Inflammatory macrophage (primary cell): ENCODE results near the gene SEC14L1.

Experiments
- DNase-seq, 2 donors: peaks; one replicate each; pipeline ENCODE4 v3.0.0-alpha.2; 2020 to 2022

SEC14L1 gene

DNA sequence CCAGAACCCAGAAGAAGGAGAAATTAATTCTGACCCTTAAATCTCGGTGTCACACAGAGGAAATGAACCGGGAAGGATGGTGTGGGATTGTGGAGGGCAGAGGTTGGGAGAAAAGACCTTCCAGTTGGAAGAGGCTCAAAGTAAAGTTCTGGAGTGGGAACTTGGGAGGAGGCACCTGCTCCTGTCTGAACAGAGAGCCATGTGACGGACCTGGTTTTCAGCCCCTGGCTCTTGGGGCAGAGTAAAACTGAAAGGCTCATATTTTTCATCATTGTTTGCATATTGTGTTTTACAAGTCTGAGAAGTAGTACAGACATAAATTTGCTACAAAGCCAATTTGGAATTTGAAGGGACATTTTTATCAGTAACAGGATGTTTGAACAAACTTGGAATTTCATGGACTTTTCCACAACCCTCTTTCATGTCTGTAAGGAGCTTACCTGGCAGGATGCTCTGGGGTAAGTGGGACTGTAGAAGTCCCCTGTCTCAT, 24.4 kb upstream of the SEC14L1 start:
- DNase-seq, result no peak

DNA sequence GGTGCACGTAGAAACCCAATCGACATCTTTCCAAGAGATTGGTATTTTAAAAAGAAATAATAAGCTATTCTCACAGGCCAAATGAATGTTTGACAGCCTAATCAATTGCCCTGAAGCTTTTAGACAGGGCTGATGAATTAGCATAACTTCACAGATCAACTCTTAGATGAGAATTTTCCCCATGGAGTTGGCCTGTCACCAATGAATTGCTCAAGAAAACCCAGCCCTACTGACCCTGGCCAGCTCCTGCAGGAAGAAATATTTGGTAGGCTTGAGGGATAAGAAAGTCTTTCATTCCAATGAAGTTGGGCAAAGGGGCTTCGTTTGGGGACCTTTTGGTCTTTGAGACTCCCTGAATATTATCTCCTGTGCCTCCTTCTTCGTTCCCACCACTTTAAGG, 23.4 kb upstream of the SEC14L1 start:
- no peak for DNase-seq

DNA sequence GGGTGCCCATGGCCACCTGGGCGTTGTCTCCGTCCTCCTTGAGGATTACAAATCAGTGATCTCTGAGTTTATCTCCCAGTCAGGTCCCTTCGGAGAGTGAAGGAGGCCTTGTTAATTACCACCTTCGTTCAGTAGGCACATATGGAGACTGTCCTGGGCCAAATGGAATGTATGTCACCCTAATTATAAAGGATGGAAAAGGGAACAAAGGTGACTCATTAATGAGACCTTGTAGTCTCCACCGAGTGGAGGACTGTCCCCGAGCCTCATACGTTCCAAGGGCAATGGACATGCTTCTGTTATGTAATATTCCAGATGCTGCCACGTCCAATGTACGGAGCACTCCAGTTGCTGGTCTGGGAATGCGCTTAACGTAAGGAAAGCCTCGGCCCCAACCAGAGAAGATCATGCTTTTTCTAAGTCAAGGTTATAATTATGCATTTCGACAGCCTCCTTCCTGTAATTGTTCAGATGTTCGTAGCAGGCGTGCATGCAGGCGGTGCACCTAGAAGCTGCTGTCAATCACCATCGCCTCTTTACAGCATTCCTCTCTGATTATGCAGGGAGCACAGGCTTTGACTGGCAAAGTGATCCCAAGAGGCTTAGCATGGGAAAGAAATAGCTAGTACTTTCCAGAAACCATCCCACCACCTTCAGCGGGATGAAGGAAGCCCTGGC, 22.4 kb upstream of the SEC14L1 start:
- no peak for DNase-seq

DNA sequence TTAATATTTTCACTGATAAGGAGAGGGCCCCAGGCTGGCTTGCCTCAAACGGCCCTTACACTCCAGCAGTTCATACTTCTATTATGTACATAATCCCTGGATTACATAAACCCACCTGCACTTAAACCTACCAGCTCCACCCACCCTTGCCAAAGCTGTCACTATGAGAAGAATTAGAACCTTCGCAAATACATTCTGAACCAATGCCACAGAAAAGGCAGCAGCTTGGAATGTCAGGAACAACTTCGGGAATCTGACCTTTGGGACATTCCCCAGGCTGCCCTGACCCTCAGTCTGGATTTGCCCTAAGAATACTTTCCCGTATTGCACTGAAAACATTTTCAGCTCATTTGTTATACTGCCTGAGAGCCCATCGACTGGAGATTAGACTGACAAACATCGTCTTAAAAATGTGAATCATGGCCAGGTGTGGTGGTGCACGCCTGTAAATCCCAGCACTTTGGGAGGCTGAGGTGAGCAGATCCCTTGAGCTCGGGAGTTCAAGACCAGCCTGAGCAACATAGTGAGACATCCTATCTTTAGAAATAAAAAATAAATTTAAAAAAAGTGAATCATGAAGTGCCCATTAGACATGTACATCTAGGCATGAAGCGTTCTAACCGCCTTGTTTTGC, 21.0 kb upstream of the SEC14L1 start:
- DNase-seq, result no peak

DNA sequence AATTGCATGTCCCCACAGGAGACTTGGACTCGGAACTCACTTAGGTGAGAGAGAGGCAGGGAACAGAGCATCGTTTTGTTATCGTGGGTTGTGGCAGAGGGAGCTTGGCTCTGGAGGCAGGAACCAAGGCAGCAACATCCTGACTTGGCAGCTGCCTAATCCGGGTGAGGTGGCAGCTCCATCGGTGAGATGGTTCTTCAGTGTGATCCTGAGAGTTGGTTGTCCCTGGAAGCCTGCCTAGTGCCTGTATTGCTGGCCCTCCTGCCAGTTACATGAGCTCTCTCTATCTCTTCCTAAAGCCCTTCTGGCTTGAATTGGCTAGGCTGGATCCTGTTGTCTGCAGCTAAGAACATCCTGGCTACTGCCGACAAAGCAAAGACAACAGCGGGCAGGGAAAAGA, 19.9 kb upstream of the SEC14L1 start:
- no peak for DNase-seq

DNA sequence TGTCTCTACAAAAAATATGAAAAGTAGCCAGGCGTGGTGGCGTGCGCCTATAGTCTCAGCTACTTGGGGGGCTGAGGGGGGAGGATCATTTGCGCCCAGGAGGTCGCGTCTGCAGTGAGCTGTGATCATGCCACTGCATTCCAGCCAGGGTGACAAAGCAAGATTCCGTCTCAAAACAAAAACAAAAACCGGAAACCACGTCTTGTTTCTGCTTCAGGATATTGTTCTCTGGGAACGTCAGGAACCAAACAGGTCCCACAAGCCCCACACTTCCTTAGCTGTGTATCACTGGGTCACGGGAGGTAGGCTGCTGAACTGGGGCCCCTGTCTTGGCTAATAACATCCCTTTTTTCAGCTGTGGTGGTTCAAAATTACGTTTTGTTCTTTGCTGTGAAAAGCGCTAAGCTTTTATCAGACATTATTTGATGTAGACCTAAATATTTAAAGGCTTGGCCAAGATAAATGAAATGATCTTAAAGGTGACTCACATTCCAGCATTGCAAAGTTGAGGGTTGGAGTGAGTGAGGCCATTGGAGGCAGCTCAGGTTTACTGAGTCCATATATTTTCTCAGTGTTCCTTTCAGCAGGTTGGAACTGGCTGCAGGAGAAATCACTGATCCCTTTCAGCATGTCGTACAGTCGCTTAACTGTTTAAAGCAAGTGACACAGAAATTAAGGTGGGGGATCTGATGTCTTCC, 16.4 kb upstream of the SEC14L1 start:
- DNase-seq, result peak; percentile 73 to 89

DNA sequence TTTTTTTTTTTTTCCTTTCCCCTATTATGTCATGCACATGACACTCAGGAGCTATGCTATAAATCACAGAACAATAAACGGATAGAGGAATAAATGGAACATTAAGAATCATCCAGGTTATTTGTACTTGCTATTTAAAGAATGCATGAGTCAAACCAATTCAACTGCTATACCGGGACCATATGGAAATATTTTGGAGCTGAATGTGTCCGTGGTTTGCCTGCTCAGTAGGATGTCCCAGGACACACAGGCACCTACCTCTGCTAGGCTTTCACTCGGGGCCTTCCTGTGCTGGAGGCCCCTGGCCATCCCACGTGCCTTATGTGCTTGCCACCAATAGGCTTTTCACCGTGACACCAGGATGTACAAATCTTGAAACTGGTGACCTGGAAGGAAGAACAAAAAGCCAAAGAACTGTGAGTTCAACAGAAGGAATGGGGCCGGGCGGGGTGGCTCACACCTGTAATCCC, 15.3 kb upstream of the SEC14L1 start:
- DNase-seq, result no peak

DNA sequence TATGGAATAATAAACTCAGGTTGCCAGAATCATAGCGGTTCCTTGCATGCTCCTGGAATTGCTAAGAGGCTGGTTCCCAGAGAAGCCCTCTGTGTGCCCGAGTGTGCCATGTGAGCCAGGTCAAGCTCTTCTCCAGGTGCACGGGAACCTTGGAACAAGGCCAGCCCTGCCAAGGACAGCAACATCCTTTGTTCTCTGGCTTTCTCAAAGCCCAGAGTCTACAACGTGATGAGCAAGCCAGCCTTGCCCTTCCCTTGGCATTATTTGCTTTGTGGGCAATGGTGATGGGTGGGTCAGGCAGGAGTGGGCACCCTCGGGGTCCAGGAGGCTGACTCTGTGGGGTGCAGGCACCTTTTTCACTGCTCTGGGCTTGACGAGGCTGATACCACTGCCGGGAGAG, 14.2 kb upstream of the SEC14L1 start:
- DNase-seq, result no peak

DNA sequence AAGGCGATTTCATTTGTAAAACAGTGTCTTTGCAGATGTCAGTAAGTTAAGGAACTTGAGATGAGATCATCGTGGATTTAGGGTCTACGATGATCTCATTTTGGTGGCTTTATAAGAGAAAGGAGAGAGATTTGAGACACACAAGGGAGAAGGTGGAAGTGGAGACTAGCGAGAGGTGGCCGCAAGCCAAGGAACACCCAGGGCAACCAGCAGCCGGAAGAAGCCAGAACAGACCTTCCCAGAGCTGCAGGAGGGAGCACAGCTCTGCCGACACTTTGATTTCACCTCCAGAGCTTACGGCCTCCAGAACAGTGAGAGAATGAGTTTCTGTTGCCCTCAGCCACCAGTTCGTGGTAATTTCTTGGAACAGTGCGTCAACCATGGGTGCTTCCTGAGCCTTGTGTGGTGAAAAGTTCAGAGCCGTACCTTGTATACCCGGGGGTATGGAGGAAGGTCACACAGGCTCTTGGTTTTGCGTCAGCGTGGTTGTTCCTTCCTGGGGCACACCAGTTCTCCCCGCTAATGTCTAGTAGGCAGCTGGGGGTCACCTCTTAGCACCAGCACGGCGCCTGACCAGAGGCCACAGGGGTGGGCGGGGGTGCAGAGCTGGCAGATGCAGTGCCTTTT, 12.9 kb upstream of the SEC14L1 start:
- DNase-seq, result peak; percentile 79 to 84

DNA sequence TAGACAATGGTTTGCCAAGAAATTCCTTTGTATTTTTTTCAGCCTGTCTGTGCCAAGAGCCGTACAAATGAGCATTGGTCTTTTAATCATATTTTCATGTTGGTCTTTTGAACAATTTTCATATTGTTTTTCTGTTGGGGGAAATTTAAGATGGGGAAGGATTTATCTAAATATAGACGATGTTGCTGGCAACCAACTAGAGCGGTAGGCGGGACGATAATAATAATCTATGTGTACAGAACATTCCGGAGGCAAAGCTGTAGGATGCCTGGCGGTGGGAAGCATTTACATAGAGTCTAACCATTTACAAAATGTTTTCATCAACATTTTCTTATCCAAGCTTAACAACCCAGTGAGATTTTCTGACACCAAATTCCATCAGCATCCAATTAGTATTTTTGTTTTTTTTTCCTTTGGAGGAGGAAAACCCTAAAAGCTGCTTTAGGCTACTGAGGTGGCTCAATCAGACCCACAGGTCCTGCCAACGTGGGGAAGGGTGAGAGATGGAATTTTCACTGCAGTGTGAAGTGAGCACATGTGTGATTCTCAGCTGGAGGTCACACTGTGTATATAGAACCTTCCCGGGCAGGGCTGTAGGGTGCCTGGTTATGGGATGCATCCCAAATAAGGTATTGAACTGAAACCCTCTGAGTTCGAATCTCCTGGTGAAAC, 11.7 kb upstream of the SEC14L1 start:
- DNase-seq, result no peak

DNA sequence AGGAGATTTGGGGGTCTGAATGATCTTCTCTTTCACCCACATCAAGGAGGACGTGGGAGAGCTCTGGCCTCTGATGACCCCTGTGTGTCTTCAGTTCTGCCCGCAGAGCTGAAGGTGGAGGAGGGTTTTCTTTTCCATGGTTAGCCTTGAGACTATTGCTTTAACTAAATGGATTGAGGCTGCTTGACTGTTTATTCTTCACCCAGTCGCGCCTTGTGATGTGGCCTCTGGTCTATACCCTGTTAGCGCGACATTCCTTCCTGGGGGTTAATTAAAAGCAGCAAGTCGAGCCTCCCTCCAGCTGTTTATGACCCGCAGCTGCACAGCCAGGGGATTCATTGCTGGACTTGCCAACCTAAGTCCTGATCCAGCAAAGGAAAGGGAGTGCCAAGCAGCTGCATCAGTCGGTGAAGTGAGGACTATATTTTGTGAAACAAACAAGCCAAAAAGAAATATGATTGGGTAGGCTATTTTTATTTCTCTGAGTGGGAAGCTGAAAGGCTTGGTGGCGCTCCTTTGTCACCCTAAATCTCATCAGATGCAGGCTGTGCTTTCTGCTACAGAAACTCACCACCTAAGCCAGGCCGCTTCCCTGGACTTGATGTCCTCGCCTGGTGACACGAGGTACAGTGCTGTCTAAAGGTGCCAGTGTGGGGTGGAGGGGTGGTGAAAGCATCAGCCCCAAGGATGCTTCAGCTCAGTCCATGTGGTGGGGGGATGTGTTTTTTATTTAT, 11.0 kb upstream of the SEC14L1 start:
- no peak for DNase-seq

DNA sequence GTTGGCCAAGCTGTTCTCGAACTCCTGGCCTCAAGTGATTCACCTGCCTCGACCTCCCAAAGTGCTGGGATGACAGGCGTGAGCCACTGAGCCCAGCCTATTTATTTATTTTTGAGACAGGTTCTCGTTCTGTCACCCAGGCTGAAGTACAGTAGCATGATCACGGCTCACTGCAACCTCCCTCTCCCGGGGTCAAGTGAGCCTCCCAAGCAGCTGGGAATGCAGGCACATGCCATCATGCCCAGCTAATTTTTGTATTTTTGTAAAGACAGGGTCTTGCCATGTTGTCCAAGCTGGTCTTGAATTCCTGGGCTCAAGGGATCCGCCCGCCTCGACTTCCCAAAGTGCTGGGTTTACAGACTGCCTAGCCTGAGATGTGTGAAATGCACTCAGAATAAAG, 10.2 kb upstream of the SEC14L1 start:
- no peak for DNase-seq

DNA sequence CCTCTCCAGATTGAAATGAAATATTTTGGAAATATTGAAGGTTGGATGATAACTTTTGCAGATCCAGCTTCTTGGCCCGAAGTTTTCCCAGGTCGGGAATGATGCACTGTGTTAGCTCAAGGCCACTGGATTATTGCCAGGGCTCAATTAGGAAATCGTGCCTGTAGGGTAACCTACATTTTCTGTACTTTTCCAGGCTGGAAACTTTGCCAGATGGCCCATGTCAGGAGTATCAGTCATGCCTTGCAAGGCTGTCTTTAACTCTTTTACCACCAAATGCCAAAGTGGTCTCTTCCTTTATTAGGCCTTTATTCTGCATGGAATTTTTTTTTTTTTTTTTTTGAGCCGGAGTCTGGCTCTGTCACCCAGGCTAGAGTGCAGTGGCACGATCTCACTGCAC, 8.9 kb upstream of the SEC14L1 start:
- DNase-seq, result no peak

DNA sequence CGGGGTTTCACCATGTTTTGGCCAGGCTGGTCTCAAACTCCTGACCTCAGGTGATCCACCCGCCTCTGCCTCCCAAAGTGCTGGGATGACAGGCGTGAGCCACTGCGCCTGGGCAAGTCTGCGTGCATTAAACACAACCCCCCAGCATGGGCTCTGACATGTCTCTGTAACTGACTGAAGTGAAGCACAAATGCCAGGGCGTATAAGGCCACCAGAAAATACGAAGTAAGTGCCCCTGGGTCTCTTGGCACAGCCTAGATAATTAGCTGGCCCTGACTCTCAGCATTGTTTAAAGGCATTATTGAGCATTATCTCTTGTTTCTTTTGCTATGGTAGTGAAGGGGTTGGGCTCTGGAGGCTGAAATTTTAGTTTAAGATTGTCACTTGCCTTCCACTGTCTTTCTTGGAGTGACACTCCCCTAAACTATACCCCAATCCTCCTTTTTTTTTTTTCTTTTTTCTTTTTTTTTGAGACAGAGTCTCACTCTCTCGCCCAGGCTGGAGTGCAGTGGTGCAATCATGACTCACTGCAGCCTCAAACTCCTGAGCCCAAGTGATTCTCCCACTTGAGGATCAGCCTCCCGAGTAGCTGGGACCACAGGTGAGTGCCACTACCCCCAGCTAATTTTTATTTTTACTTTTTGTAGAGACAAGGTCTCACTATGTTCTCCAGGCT, 8.2 kb upstream of the SEC14L1 start:
- DNase-seq, result no peak

DNA sequence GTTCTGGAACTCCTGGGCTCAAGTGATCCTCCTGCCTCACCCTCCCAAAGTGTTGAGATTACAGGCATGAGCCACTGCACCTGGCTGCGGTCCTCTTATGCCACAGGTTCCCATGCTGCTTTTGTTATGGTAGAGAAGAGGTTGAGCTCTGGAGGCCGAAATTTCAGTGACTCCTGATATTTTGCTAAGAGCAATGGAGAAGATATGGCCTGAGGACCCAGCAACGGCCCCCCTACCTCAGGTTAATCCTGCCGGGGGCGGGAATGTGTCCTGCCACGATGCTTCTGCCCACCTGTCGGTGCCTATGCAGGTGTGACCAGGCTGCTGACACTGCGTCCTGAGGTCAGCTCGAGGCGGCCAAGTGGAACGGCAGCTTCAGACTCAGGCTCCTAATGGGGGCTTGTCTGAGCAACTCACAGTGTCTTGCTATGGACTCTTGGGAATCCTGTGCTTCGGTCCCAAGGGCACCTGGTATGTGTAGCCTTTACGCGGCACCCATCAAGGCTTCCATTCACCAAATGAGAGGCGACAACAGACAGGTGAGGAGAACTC, 7.6 kb upstream of the SEC14L1 start:
- no peak for DNase-seq

DNA sequence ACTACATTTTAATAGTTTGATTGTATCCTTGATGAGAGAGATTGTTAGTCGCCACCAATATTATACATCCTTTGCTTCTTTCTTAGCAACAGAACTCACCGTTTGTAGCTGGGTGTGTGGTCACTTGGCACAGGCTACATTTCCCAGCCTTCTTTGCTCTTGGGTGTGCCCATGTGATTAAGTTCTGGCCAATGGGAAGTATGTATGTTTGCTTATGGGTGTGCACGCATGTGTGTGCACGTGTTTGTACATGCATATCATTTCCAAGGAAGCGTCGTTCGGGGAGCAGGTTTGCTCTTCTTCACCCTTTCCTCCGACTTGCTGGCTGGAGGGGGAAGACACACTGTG, 4.4 kb upstream of the SEC14L1 start:
- no peak for DNase-seq

DNA sequence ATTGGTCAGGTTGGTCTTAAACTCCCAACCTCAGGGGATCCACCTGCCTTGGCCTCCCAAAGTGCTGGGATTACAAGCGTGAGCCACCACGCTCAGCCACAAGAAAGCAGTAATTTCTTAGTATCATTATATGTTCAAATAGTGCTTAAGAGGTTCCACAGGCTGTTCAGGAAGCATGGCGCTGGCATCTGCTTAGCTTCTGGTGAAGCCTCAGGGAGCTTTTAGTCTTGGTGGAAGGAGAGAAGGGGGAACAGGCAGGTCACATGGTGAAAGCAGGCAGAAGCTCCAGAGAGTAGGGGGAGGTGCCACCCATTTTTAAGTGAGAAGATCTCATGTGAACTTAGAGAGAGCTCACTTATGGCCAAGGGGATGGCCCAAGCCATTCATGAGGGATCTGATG, 3.7 kb upstream of the SEC14L1 start:
- no peak for DNase-seq

DNA sequence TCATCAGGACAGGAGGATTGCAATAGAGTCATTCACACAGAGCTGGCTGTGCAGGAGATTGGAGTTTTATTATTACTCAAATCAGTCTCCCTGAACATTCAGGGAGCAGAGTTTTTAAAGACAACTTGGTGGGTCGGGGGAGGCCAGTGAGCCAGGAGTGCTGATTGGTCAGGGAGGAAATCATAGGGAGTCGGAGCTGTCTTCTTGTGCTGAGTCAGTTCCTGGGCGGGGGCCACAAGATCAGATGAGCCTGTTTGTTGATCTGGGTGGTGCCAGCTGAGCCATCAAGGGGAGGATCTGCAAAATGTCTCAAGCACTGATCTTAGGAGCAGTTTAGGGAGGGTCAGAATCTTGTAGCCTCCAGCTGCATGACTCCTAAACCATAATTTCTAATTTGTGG, 2.9 kb upstream of the SEC14L1 start:
- peak; percentile 38 to 51 for DNase-seq

DNA sequence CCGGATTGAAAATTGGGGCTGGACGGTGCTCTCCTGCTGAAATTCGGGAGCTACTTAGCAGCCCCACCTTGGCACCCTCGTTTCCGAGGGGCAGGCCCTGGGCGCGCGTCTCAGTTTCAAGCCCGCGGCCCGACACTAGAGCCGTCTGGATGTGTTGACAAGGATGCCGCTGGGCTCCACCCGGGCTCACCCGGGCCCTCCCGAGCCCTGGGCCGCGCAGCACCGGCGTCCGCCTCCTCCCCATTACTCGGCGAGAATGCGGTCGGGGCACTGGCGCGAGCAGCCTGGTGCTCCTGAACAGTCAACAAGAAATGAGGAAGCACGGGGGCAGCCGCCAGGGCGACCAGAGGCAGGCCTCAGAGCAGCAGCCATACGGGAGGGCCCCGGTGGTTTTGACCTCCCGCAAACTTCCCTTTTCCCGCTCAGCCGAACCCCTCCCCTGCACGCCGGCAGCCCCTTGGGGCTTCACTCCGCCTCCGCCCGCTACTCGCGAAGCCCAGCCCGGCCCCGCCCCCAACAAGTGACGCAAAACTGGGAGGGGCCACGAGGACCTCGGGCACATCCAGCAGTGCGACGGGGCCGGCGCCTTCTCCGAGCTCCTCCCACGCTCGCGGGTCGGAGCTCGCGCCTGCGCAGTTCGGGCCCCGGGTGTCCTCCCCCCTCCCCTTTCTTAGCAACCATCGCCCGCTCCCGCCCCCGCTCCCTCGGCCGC, 447 bp upstream of the SEC14L1 start:
- DNase-seq, result peak; percentile 99 to 100

DNA sequence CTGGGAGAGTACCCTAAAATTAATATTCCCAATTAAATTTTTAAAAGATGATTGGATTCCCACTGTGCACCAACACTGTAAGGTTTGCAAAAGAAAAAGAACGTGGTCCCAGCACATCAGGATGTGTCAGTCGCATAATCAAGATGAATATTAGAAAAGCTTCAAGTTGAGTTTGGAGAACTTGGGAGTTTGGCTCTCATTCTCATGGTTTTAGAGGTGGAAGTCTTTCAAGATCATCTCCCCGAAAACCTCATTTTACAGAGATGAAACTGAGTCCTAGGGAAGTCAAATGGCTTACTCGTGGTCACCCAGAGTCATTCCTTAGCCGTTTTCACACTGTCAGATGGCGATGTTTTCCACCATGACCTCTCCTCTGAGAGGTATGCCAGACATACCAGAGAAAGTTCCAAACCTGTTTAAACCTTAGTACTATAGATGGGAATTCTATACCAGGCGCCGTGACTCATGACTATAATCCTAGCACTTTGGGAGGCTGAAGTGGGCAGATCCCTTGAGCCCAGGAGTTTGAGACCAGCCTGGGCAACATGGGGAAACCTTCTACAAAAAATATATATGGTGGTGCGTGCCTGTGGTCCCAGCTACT, 1.2 kb downstream of the SEC14L1 start:
- peak in 1 of 2 donors; percentile 21 for DNase-seq
